Stimulated activated CD8-positive, alpha-beta memory T cell treated with anti-CD3 and anti-CD28 coated beads, Interleukin-12 subunit alpha, Interleukin-12 subunit beta, amount 100 ng/mL, for 4 hours (primary cell): ENCODE results near the gene DOCK4.
A peak's percentile ranks its signal among the peaks of the same experiment; 100 is the strongest.
"Not testable (repeated sequence)": the region's sequence is repeated elsewhere in the genome, so short reads cannot be mapped to it uniquely, and the experiment has no call there.

Experiments used
- DNase-seq: peaks from one replicate; pipeline ENCODE4 v3.0.0-alpha.2; 2020; ENCODE audit warnings: low read depth

Gene DOCK4, protein sequence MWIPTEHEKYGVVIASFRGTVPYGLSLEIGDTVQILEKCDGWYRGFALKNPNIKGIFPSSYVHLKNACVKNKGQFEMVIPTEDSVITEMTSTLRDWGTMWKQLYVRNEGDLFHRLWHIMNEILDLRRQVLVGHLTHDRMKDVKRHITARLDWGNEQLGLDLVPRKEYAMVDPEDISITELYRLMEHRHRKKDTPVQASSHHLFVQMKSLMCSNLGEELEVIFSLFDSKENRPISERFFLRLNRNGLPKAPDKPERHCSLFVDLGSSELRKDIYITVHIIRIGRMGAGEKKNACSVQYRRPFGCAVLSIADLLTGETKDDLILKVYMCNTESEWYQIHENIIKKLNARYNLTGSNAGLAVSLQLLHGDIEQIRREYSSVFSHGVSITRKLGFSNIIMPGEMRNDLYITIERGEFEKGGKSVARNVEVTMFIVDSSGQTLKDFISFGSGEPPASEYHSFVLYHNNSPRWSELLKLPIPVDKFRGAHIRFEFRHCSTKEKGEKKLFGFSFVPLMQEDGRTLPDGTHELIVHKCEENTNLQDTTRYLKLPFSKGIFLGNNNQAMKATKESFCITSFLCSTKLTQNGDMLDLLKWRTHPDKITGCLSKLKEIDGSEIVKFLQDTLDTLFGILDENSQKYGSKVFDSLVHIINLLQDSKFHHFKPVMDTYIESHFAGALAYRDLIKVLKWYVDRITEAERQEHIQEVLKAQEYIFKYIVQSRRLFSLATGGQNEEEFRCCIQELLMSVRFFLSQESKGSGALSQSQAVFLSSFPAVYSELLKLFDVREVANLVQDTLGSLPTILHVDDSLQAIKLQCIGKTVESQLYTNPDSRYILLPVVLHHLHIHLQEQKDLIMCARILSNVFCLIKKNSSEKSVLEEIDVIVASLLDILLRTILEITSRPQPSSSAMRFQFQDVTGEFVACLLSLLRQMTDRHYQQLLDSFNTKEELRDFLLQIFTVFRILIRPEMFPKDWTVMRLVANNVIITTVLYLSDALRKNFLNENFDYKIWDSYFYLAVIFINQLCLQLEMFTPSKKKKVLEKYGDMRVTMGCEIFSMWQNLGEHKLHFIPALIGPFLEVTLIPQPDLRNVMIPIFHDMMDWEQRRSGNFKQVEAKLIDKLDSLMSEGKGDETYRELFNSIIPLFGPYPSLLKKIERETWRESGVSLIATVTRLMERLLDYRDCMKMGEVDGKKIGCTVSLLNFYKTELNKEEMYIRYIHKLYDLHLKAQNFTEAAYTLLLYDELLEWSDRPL (N-terminal part only)

DNA sequence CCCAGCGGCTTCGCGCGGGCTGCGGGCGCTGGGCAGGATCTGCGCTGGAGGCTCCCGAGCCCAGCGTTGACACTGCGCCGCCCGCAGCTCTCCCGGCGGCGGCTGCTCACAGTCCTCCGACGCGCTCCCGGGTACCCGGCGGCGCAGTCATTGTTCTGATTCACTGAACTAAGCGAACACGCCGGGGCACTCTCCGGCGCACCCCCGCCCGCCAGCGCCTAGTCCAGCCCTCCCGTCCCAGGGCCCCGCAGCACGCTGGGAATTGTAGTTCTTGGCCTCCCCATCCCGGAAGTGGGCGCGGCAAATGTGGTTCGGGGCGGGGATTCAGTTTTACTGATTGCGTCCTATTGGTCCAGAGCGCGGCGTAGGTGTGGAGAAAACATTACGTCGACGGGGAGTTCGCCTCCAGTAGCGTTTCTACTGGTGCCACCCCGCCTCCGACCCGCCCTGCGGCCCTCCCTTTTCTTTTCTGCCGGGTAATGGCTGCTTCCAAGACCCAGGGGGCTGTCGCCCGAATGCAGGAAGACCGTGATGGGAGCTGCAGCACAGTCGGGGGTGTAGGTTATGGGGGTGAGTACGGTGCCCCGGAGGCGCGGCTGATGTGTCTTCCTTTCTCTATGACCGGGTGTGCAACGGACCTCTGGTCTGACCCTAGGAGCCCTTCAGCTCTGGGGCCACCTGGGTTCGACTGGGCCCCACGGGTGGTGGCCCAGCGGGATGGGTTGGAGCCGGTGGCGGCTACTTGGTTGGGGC is at the start of gene DOCK4, which contains the start of gene ZNF277:
Gene DOCK4 (minus strand): TSS at position 162 of the 753 bp plus-strand sequence. CDS start 261 bp downstream, outside the sequence.
Gene ZNF277 (plus strand): TSS at position 458 of the 753 bp plus-strand sequence. CDS start 22 bp downstream, at position 480.
- DNase-seq = peak; percentile 99

DNA sequence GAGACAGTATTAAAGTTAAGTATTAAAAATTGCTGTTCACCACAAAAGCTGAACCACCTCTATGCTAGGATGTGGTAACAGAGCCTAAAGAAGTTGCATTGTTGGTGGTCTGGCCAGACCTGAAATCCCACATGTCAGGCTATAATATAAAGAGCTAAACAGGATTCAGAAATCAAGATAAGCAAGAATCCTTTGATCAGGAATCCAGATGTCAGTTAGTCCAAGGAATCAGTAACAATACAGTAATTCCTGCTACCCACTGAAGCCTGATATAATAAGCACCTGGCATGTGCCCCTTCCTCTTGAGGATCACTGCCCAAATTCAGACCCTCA is 49.2 kb upstream of the DOCK4 start:
- no peak for DNase-seq

DNA sequence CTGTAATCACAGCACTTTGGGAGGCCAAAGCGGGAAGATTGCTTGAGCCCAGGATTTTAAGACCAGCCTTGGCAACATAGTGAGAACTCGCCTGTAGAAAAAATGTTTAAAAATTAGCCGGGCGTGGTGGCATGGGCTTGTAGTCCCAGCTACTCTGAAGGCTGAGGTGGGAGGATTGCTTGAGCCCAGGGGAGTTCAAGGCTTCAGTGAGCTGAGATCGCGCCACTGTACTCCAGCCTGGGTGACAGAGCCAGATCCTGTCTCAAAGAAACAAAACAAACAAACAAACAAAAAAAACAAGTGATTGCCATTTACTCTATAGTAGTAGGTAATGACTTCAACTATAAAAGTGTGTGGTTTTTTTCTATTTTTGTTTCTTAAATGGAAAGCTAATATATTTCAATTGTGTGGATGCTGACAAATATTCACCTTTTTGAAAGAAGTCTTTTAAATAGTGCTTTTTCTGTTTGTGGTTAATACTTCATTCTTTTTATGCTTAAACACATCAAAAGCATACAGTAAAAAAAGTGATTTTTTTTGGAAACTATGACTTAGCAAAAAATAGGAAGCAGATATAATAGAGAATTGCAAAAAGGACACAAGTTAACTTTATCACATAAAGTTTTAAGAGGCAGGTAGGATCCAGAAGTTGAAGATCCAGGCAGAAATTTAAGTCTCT is 48.6 kb upstream of the DOCK4 start:
- no peak for DNase-seq

- DNase-seq = no peak
Measured at GRCh38 chr7:112254156-112254555, 48.0 kb upstream of the DOCK4 start.

- no peak for DNase-seq
Measured at GRCh38 chr7:112252691-112253090, 46.5 kb upstream of the DOCK4 start.

- no peak for DNase-seq
Measured at GRCh38 chr7:112252141-112252540, 45.9 kb upstream of the DOCK4 start.

DNA sequence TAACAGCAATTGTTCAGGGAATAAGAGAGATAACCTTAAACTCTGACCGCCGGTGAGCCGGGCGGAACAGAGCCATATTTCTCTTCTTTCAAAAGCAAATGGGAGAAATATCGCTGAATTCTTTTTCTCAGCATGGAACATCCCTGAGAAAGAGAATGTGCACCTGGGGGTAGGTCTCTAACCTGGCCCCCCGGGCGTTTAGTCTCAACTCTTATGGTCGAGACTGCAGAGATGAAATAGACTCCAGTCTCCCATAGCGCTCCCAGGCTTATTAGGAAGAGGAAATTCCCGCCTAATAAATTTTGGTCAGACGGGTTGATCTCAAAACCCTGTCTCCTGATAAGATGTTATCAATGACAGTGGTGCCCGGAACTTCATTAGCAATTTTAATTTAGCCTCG is 43.8 kb upstream of the DOCK4 start:
- DNase-seq = not testable (repeated sequence)

DNA sequence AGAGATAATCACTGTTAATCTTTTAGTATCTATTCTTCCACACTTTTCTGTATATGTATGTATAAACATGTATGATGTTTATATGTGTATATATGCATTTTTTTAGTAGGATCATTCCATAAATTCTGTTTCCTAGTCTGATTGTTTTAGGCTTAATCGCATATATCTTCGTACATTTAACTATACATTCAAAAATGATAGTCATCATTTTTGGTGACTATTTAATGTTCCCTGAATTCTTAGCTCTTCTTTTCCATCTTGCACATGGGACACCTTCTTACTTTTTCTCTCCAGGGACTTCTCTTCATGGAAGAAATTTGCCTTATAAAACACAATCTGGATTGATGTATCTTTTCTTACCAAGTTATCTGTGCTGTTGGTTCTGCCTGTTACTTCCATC is 42.4 kb upstream of the DOCK4 start:
- no peak for DNase-seq

- no peak for DNase-seq
Measured at GRCh38 chr7:112238852-112239610, 32.8 kb upstream of the DOCK4 start.

- DNase-seq = no peak
Measured at GRCh38 chr7:112238330-112238729, 32.1 kb upstream of the DOCK4 start.

GRCh38 chr7:112236597-112236996 is 30.4 kb upstream of the DOCK4 start:
- DNase-seq = no peak

- DNase-seq = no peak
Measured at GRCh38 chr7:112234147-112234546, 27.9 kb upstream of the DOCK4 start.

GRCh38 chr7:112233048-112233697 is 27.0 kb upstream of the DOCK4 start:
- DNase-seq = no peak

DNA sequence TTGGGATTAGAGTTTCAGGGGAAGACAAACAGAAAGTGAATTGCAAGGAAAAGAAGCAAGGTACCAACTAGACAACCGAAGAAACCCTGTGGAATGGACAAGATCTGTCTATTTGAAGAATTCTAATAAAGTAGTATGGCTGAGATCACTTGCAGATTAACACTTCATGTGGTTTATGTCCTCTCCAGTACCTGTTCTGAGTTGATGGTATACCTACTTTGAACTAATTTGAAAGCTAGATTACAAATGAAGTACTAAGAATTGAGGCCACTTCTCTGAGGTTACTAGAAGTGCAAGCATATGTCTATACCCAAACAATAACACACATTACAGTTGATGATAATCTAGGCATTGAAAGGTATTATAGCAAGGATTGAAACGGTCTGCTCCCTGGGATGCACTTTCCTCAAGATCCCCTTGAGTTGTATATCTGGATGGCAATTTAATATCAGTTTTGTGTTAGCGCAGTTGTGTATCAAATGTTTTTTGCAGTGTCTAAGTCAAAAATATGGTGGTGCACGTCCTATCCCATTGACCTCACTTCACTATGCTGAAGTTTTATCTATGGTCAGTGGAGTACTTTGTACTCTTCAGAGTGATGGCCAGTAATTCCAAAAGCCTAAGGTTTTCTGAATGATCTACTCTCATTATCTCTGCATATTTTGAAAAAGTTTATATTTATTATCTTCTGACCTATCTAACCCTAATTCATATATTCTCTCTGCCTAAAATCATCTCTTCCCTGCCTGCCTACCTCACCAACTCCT is 26.2 kb upstream of the DOCK4 start:
- no peak for DNase-seq

GRCh38 chr7:112228632-112229031 is 22.4 kb upstream of the DOCK4 start:
- DNase-seq = no peak

DNA sequence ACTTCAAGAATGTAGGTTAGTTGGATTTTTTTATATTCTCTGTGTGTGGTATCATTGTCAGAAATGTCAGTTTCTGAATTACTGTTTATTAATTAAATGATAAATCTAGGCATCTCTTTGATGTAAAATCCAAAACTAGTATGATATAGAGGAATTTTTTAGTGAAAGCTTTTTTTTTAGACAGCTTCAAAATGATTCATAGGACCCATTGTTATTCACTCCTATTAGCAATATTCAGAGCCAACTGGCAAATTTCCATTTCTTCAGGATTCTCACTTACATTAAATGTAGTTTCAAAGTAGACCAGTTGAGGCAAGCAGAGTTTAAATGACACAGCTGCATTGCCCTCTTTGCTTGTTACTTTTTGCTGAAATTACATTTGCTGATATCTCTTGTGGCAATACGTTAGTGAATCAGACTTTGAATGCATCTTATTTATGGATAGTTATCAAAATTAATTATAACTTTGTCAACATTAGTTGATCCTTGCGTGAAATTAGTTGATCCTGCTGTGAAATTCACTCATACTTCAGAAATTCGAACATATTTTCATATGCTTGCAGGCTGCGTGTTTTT is 20.6 kb upstream of the DOCK4 start:
- no peak for DNase-seq

- DNase-seq = no peak
Measured at GRCh38 chr7:112225006-112225405, 18.8 kb upstream of the DOCK4 start.

DNA sequence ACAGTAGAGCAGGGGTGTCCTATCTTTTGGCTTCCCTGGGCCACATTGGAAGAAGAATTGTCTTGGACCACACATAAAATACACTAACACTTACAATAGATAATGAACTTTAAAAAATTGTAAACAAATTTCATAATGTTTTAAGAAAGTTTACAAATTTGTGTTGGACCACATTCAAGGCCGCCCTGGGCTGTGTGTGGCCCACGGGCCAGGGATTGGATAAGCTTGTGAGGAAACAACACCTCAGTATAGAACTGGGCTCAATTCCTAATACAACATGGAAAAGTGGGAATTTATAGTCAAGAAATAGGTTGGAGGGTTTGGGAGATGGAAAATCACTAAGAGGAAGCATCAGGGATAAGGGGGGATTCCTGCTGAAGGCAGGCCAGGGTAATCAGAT is 18.0 kb upstream of the DOCK4 start:
- DNase-seq = no peak

DNA sequence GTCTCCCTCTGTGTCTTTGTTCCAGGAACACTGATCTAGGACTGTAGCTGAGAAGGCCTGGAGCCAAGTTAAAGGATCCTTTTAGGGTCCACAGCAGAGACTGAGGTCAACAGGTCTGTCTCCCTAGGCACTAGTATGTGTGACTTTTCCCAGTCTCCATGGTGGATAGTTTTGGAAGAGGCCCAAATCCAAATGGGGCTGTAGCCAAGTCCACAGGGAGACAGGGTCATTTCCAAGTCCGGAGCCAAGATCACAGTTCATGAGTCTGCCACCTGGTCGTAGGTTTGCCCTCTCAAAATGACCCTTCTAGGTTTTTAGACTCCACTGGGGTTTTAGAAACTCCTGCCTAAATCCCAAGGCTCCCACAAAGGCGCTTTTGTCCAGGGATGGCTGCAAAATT is 17.1 kb upstream of the DOCK4 start:
- no peak for DNase-seq
